ENCODE data around the gene EIF3K. TPM values are rescaled to one million over a fixed set of nuclear protein-coding genes. Genes with fewer than 3 reads are reported as not detected.
A peak's percentile ranks its signal among the peaks of the same experiment; 100 is the strongest.

EIF3K gene
- total and polyA plus RNA-seq, 10 of the 15 experiments (the other 5 are each of a cell fraction or from before 2014, with no cell fraction given) = 330 to 927 (median 436) TPM

DNA sequence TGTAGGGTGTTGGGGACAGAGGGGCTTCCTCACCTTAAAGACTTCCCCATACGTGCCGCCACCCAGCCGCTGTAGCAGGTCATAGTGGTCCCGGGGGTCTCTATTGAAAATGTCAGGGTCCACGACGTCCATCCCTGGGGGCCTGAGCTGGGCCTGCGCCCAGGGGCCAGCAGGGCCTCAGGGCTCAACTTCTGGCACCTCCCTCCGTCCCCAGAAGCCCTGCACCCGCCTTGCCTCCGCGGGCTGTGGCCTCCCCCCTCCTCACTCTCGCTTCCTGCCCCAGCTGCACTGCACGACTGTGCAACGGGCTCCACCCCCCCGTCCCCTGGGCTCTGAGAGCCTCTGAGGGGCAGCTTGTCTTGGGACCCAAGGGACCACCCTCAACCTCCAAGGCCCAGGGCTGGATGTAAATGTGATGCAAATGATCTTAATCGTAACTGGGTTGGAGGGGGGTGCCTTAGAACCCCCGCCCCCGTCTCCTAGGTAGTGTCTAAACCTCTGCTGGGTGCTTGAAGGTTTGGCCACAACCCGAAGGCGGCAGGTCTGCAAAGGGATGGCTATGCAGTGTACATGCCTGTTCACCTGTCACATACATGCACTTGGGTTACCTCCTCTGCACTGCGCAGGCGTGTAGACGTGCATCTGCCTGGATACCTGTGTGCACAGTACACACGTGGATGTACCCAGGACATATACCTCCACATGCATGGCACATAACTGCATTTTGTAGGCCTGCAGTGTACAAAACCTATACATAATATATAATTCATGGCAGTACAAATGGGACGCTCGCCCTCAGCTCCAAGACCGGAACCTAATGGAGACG lies 1.0 kb upstream of the EIF3K start, which contains the start of gene MAP4K1 (continued):
- TF ChIP-seq SREBF2 (IDR thresholded peaks at IDR 0.05; ENCODE audit: low read length) (no peak), ESRRA (IDR thresholded peaks at IDR 0.05; ENCODE audit: low read length) (no peak), NR2F1 (conservative IDR thresholded peaks at IDR 0.05) (peak; percentile 71), POU2F2 (IDR thresholded peaks at IDR 0.05; ENCODE audit: borderline replicate concordance, low read depth, low read length) (peak; percentile 94; the same call in 2 of the 3 replicates), MTA2 (IDR thresholded peaks at IDR 0.05; ENCODE audit: low read depth) (peak; percentile 23; the same call in 1 of the 2 replicates), POLR2A (IDR thresholded peaks at IDR 0.05; ENCODE audit: low read depth, low read length) (peak; percentile 82), NR2C1 (IDR thresholded peaks at IDR 0.05) (0 out of 2 replicates have a peak, but pooled peaks have one; percentile 11), NRF1 (conservative IDR thresholded peaks at IDR 0.05; ENCODE audit: low read depth, low read length) (peak; percentile 22; the same call in 1 of the 2 replicates), POLR2AphosphoS5 (IDR thresholded peaks at IDR 0.05; ENCODE audit: low read length) (peak; percentile 73; the same call in 1 of the 2 replicates), TARDBP (IDR thresholded peaks at IDR 0.05; ENCODE audit: borderline replicate concordance) (peak; percentile 84; the same call in 1 of the 2 replicates), NFXL1 (IDR thresholded peaks at IDR 0.05; ENCODE audit: borderline replicate concordance) (no peak), HCFC1 (IDR thresholded peaks at IDR 0.05; ENCODE audit: low read length) (no peak)
- TF ChIP-seq, protein P1, sequence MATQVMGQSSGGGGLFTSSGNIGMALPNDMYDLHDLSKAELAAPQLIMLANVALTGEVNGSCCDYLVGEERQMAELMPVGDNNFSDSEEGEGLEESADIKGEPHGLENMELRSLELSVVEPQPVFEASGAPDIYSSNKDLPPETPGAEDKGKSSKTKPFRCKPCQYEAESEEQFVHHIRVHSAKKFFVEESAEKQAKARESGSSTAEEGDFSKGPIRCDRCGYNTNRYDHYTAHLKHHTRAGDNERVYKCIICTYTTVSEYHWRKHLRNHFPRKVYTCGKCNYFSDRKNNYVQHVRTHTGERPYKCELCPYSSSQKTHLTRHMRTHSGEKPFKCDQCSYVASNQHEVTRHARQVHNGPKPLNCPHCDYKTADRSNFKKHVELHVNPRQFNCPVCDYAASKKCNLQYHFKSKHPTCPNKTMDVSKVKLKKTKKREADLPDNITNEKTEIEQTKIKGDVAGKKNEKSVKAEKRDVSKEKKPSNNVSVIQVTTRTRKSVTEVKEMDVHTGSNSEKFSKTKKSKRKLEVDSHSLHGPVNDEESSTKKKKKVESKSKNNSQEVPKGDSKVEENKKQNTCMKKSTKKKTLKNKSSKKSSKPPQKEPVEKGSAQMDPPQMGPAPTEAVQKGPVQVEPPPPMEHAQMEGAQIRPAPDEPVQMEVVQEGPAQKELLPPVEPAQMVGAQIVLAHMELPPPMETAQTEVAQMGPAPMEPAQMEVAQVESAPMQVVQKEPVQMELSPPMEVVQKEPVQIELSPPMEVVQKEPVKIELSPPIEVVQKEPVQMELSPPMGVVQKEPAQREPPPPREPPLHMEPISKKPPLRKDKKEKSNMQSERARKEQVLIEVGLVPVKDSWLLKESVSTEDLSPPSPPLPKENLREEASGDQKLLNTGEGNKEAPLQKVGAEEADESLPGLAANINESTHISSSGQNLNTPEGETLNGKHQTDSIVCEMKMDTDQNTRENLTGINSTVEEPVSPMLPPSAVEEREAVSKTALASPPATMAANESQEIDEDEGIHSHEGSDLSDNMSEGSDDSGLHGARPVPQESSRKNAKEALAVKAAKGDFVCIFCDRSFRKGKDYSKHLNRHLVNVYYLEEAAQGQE (IDR thresholded peaks at IDR 0.05; ENCODE audit: low read depth, low read length) = no peak
- TF ChIP-seq, protein P2, sequence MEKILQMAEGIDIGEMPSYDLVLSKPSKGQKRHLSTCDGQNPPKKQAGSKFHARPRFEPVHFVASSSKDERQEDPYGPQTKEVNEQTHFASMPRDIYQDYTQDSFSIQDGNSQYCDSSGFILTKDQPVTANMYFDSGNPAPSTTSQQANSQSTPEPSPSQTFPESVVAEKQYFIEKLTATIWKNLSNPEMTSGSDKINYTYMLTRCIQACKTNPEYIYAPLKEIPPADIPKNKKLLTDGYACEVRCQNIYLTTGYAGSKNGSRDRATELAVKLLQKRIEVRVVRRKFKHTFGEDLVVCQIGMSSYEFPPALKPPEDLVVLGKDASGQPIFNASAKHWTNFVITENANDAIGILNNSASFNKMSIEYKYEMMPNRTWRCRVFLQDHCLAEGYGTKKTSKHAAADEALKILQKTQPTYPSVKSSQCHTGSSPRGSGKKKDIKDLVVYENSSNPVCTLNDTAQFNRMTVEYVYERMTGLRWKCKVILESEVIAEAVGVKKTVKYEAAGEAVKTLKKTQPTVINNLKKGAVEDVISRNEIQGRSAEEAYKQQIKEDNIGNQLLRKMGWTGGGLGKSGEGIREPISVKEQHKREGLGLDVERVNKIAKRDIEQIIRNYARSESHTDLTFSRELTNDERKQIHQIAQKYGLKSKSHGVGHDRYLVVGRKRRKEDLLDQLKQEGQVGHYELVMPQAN (conservative IDR thresholded peaks at IDR 0.05) = 0 out of 2 replicates have a peak, but pooled peaks have one; percentile 20
- TF ChIP-seq, protein P3, sequence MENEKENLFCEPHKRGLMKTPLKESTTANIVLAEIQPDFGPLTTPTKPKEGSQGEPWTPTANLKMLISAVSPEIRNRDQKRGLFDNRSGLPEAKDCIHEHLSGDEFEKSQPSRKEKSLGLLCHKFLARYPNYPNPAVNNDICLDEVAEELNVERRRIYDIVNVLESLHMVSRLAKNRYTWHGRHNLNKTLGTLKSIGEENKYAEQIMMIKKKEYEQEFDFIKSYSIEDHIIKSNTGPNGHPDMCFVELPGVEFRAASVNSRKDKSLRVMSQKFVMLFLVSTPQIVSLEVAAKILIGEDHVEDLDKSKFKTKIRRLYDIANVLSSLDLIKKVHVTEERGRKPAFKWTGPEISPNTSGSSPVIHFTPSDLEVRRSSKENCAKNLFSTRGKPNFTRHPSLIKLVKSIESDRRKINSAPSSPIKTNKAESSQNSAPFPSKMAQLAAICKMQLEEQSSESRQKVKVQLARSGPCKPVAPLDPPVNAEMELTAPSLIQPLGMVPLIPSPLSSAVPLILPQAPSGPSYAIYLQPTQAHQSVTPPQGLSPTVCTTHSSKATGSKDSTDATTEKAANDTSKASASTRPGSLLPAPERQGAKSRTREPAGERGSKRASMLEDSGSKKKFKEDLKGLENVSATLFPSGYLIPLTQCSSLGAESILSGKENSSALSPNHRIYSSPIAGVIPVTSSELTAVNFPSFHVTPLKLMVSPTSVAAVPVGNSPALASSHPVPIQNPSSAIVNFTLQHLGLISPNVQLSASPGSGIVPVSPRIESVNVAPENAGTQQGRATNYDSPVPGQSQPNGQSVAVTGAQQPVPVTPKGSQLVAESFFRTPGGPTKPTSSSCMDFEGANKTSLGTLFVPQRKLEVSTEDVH (IDR thresholded peaks at IDR 0.05; ENCODE audit: low read depth, partially characterized antibody) = no peak
- TF ChIP-seq, protein P4, sequence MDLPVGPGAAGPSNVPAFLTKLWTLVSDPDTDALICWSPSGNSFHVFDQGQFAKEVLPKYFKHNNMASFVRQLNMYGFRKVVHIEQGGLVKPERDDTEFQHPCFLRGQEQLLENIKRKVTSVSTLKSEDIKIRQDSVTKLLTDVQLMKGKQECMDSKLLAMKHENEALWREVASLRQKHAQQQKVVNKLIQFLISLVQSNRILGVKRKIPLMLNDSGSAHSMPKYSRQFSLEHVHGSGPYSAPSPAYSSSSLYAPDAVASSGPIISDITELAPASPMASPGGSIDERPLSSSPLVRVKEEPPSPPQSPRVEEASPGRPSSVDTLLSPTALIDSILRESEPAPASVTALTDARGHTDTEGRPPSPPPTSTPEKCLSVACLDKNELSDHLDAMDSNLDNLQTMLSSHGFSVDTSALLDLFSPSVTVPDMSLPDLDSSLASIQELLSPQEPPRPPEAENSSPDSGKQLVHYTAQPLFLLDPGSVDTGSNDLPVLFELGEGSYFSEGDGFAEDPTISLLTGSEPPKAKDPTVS (IDR thresholded peaks at IDR 0.05; ENCODE audit: low read depth, low read length) = no peak
- TF ChIP-seq, protein P5, sequence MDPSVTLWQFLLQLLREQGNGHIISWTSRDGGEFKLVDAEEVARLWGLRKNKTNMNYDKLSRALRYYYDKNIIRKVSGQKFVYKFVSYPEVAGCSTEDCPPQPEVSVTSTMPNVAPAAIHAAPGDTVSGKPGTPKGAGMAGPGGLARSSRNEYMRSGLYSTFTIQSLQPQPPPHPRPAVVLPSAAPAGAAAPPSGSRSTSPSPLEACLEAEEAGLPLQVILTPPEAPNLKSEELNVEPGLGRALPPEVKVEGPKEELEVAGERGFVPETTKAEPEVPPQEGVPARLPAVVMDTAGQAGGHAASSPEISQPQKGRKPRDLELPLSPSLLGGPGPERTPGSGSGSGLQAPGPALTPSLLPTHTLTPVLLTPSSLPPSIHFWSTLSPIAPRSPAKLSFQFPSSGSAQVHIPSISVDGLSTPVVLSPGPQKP (IDR thresholded peaks at IDR 0.05; ENCODE audit: low read depth, low read length) = 0 out of 2 replicates have a peak, but pooled peaks have one; percentile 38

Data from GM12878 (cell line).